Measurements from ENCODE around the gene YIF1A. TPM values are rescaled to one million over a fixed set of nuclear protein-coding genes. Genes with fewer than 3 reads are reported as not detected.

The YIF1A gene
- total and polyA plus RNA-seq, 2 donors (not counting 3 experiments of a cell fraction or from before 2014, with no cell fraction given), result 104 to 271 TPM

DNA sequence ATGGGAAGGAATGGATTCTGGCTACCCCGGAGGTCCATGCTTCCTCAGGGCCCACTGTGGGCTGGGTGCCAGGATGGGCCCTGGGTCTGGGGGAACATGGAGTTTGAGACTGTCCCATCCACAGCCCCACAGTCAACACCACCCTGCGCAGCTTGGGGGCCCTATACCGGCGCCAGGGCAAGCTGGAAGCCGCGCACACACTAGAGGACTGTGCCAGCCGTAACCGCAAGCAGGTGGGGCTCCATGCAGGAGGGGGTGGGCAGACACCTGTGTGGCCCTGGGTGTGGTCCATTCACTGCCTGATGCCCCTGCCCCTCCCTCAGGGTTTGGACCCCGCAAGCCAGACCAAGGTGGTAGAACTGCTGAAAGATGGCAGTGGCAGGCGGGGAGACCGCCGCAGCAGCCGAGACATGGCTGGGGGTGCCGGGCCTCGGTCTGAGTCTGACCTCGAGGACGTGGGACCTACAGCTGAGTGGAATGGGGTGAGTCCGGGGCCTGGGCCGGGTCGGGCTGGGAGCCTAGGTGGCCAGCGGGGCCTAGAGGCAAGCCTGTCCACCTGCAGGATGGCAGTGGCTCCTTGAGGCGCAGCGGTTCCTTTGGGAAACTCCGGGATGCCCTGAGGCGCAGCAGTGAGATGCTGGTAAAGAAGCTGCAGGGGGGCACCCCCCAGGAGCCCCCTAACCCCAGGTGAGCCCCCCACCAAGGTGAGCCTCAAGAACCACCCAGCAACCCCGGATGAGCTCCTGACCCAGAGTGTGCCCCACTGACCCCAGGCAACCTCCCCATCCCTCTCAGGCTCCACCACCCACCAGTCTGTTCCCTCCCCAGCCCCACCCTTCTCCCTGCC, 23.2 kb downstream of the YIF1A start:
- Histone ChIP-seq H3K27ac (ENCODE audit: insufficient read depth, low read depth, low read length) (no peak overlapping the region), H3K9ac (replicated peaks; ENCODE audit: extremely low read depth, insufficient read depth, low read length) (no peak overlapping the region), H3K4me2 (ENCODE audit: insufficient read depth, low read length) (no peak overlapping the region), H3K4me3 (replicated peaks in 1 of 3; ENCODE audit: insufficient read depth in 1 of 3, low read depth in 1 of 3, low read length in 3 of 3) (no peak overlapping the region), H3K27me3 (ENCODE audit: control insufficient read depth in 2 of 2, insufficient read depth in 2 of 2, low read length in 2 of 2) (no peaks in the 10 kb centered on the region), H4K20me1 (replicated peaks; ENCODE audit: control insufficient read depth, extremely low read depth, insufficient read depth, low read length) (no peaks in the 10 kb centered on the region), H2AFZ (ENCODE audit: low read depth, low read length) (no peak overlapping the region), H3K79me2 (ENCODE audit: control insufficient read depth, insufficient read depth, low read length) (peaks cover 21% of the 10 kb centered on the region), H3K9me1 (replicated peaks; ENCODE audit: control insufficient read depth, extremely low read depth, insufficient read depth, low read length) (no peaks in the 10 kb centered on the region), H3K36me3 (ENCODE audit: control insufficient read depth in 2 of 2, extremely low read depth in 1 of 2, insufficient read depth in 2 of 2, low read length in 2 of 2) (peaks cover 0 to 35% of the 10 kb centered on the region in 2 experiments), H3K4me1 (ENCODE audit: control insufficient read depth, extremely low read depth, insufficient read depth, low read length) (peaks cover 12% of the 10 kb centered on the region), H3K9me3 (replicated peaks; ENCODE audit: control insufficient read depth, insufficient read depth, low read length) (no peaks in the 10 kb centered on the region)
- DNase-seq (ENCODE audit: low read depth, low spot score) (no peak), FAIRE-seq (no peak)
- TF ChIP-seq GATA2 (IDR thresholded peaks at IDR 0.05; ENCODE audit: insufficient read depth, insufficient read length, low read depth, low read length) (no peak), POLR2A (IDR thresholded peaks at IDR 0.05; ENCODE audit: low read depth, low read length) (no peak), MYC (IDR thresholded peaks at IDR 0.05; ENCODE audit: low read depth, low read length) (no peak), POLR2AphosphoS5 (IDR thresholded peaks at IDR 0.05; ENCODE audit: insufficient read depth, low read depth, low read length) (no peak), MAX (IDR thresholded peaks at IDR 0.05; ENCODE audit: insufficient read depth, insufficient read length) (no peak), JUN (IDR thresholded peaks at IDR 0.05; ENCODE audit: borderline replicate concordance, insufficient read depth, insufficient read length, low read depth) (no peak)
- TF ChIP-seq, protein P1, sequence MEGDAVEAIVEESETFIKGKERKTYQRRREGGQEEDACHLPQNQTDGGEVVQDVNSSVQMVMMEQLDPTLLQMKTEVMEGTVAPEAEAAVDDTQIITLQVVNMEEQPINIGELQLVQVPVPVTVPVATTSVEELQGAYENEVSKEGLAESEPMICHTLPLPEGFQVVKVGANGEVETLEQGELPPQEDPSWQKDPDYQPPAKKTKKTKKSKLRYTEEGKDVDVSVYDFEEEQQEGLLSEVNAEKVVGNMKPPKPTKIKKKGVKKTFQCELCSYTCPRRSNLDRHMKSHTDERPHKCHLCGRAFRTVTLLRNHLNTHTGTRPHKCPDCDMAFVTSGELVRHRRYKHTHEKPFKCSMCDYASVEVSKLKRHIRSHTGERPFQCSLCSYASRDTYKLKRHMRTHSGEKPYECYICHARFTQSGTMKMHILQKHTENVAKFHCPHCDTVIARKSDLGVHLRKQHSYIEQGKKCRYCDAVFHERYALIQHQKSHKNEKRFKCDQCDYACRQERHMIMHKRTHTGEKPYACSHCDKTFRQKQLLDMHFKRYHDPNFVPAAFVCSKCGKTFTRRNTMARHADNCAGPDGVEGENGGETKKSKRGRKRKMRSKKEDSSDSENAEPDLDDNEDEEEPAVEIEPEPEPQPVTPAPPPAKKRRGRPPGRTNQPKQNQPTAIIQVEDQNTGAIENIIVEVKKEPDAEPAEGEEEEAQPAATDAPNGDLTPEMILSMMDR (IDR thresholded peaks at IDR 0.05; ENCODE audit: extremely low read depth in 1 of 2, insufficient read depth in 1 of 2, low read depth in 1 of 2, low read length in 2 of 2), result no peak
- ChIA-PET CTCF (no interaction called here), POLR2A (no interaction called here)
- no TSS peak for BruUV-seq (replicated peaks)
- intact Hi-C loops (cut with micrococcal nuclease) (no loop called here), dilution Hi-C loops (cut with MboI; ENCODE audit: extremely low pct_ligation_motif_present, low sequenced_read_pairs) (no loop called here)
